GM21360 (cell line): ENCODE results near the gene CFAP299.
A peak's percentile ranks its signal among the peaks of the same experiment; 100 is the strongest.
"Not testable (repeated sequence)": the region's sequence is repeated elsewhere in the genome, so short reads cannot be mapped to it uniquely, and the experiment has no call there.

Experiments
- ATAC-seq: cut with Tn5 transposase; IDR thresholded peaks from one replicate; pipeline ENCODE4 v1.9.1; 2021; ENCODE audit warnings: mild to moderate bottlenecking, moderate library complexity; ENCODE audit not compliant: unreplicated experiment

Gene CFAP299

DNA sequence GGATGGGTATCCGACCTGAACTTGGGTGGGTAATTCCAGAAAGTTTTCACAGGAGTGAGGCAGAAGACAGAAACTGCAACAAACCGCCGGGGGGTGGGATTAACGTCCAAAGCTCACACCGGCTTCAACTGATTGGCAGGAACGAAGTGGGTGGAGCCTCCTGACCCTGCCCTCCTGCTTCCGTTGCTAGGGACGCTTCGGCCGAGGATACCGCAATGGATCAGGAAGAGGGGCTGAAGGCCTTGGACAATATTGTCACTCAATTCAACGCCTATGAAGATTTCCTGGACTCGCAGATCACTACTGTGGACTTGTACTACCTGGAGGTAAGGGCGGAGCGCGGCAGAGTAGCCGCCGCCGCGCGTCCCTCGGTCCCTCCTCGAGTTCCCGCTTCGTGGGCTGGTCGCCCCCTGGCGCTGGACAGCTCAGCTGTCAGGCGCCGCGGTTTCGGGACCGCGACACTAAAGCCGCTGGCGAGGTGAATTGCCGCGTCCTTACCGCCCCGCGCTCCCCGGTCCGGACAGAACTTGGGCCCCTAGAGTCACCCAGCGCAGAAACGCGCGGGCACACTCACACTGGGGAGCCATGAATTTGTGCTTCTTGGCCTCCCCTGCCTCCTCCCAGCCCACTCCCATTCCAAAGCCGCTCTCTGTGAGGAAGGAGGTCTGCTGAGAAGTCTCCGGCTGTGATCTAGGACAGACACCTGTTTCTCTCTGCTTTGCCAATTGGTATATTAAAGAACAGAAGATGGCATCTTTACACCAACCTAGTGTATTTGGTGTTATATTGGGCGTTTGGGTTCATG, at the start of gene CFAP299:
CFAP299 (plus strand) TSS at position 177 of the 805 bp plus-strand sequence.
- peak; percentile 99 for ATAC-seq

DNA sequence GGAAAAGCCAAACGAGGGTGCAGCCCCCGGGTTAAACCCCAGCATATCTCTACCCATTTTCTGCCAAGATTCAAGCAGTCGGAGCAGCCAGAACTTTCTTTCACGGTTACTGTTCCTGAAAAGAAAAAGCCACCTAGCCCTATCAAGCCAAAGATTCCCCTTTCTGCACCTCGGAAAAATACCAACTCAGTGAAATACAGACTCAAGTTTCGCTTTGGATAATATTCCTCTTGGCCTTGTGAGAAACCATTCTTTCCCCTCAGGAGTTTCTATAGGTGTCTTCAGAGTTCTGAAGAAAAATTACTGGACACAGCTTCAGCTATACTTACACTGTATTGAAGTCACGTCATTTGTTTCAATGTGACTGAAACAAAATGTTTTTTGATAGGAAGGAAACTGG, 49.1 kb upstream of the CFAP299 start:
- no peak for ATAC-seq

DNA sequence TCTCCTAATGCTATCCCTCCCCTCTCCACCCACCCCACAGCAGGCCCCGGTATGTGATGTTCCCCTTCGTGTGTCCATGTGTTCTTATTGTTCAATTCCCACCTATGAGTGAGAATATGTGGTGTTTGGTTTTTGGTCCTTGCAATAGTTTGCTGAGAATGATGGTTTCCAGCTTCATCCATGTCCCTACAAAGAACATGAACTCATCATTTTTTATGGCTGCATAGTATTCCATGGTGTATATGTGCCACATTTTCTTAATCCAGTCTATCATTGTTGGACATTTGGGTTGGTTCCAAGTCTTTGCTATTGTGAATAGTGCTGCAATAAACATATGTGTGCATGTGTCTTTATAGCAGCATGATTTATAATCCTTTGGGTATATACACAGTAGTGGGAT, 44.9 kb upstream of the CFAP299 start:
- ATAC-seq = not testable (repeated sequence)

DNA sequence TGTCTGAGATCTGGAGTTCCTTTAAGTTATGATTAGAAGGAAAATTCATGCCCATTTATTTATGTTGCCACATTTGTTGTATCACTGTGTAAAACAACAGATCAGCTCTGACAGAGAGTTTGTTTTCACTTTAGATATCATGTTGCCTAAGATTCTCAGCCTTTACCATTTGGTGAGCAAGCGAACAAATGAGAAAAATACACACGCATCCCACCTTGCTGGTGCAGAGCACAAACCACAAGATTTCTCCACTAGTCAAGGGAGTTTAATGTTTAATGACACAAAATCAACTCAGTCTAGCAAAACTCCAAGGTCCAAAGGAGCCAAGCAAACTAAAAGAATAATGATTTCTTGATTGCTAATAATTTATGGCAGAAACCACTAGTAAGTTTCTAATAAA, 41.3 kb upstream of the CFAP299 start:
- no peak for ATAC-seq

DNA sequence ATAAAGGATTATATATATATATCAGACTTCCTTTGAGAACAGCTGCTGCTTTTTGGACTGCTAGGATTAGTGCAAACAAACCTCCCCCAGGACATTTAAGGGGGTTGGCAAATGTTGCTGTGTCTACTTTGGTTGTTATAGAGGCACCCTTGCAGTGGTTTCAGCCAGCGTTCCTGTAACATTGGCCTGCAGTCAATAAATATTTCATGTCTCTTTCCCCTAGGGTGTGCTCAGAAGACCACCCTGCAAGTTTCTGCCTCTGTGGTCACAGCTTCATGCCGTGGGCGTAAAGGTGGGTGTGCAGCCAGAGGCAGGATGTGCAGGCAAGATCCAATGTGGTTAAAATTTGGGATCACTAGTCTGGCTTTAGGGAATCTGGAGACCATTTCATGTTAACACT, 40.2 kb upstream of the CFAP299 start:
- no peak for ATAC-seq

DNA sequence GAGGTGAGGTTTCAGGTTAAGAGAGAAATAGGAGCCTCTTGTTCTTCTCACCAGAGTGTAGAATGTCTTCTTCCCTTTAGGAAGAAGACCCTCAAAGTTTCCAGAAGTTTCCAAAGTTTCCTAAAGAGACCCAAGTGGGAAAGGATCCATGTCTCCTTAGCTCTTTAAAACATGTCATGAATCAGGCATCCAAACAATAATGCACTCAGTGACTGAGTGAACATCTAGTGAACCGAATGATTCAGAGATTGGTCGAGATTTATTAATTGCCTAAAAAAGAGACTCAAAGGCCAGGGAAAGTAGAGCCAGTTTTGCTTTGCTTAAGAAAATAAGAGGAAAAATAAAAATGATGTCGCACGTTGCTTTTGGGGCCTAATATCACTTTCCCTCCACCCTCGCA, 39.7 kb upstream of the CFAP299 start:
- no peak for ATAC-seq

DNA sequence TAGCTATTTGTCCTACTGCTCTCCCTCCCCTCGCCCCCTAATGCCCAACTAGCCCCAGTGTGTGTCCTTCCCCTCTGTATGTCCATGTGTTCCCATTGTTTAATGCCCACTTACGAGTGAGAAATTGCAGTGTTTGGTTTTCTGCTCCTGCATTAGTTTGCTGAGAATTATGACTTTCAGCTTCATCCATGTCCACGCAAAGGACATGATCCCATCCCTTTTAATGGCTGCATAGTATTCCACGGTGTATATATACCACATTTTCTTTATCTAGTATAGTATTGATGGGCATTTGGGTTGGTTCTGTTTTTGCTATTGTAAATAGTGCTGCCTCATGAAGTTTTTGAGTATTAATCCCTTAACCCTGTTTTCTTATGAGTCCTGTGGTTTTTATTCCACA, 33.6 kb upstream of the CFAP299 start:
- ATAC-seq = no peak

DNA sequence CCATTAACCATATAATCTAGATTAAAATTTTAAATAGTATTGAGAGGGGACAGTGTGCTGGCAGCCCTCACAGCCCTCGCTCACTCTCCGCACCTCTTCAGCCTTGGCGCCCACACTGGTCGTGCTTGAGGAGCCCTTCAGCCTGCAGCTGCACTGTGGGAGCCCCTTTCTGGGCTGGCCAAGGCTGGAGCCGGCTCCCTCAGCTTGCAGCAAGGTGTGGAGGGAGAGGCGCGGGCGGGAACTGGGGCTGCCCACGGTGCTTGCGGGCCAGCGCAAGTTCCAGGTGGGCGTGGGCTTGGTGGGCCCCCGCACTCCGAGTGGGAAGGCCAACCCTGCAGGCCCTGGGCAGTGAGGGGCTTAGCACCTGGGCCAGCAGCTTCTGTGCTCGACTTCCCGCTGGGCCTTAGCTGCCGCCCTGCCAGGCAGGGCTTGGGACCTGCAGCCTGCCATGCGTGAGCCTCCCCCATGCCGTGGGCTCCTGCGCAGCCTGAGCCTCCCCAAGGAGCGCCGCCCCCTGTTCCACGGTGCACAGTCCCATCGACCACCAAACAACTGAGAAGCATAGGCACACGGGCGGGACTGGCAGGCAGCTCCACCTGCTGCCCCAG, 32.8 kb upstream of the CFAP299 start:
- ATAC-seq = no peak

DNA sequence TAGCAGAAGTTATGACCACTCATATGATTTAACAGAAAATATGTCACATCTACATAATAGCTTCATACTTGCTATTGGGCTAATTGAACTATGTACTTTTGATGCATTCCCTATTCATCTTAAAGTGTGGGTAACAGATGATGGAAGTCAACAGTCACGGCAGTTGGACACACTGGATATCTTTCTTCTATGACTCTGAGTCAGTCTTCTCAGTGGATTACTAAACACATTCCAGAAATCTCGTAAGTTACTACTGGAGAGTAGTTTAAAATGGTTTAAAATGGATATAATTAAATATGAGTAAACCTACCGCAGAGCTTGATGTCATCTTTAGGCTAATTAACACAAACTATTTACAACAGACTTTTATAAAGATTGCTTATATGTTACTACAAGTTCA, 30.1 kb upstream of the CFAP299 start:
- no peak for ATAC-seq

DNA sequence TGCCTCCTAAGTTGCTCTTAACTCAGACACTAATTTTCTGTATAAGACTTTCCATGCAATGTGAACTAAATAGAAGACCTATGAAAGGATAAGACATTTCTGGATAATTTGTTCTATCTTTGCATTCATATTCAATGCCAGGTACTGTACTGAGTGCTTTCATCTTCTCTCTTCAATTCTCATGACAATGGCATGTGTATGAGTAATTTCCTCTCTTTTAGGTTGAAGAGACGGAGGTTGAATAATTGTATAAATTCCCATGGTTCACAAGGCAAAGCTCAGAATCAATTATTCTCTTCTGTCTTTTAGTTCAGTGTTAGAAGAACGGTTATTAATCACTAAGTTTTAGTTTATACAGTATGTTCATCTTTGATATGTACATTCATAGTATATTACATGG, 29.3 kb upstream of the CFAP299 start:
- ATAC-seq = no peak

DNA sequence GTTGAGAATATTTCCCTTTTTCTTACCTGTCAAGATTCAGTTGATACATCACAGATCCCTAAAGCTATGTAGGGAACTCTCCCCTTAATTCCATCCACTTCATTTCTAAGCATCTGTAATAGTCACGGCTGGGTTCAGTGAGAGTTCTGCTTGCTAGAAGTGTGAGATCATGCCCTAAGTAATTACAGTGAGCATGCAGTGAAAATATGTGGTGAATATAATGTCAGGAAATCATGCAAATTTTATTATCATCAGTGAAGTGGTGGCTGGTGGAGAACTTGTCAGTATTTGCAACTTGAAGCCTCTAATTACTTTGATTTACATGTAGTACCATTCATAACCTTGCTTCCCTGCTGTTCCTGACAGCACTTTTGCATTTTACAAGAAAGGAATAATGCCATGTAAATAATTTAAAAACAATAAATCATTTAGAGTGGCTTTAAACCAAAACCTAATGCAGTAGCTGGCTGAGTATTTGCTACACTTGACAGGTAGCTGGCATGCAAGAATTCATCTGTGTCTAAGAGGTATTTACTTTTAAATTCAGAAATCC, 28.3 kb upstream of the CFAP299 start:
- ATAC-seq = no peak

DNA sequence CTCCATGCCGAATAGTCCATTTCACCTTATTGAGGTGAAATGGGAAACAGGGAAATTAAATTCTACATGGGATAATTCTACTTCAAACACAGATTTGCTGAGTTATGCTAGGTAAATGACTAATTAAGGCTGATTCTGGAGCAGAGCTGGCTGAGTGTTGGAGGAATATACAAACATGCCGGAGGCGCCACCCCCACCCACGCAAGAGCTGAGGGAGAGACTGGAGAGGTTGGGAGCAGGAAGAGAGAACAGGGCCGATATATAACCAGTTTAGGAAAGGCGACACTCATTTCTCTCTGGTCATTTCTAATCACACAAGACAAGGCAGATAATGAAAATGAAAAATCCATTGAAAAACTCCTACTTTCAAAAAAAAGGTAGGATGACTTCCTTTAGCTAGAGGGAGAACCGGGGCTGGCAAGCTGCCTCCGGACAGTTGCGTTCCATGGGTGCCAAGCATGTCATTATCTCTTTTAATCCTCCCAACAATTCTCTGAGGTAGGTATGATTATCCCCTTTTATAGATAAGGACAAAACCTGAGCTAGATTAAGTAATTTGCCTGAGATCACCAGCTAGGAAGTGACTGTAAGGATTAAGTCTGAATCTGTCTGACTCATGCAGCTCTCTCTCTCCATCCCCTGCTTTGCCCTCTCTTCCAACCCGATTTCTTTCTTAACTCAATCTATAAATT, 27.6 kb upstream of the CFAP299 start:
- ATAC-seq = no peak

DNA sequence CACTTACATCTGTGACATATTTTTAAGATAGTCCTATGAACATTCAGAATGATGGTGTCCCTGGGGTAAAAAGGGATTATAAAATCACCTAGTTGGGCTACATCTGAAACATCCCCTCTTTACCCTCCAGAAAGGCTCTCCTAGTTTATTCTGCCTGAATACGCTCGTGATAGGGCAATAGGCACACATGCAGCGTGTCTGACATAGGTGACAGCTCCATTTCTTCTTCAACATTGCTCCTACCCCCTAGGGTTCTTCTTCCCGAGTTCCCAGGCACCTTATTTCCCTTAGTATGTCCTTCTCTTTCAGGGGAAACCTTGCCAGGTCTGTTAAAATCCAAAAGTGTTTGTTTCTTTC, 27.1 kb upstream of the CFAP299 start:
- ATAC-seq = no peak

DNA sequence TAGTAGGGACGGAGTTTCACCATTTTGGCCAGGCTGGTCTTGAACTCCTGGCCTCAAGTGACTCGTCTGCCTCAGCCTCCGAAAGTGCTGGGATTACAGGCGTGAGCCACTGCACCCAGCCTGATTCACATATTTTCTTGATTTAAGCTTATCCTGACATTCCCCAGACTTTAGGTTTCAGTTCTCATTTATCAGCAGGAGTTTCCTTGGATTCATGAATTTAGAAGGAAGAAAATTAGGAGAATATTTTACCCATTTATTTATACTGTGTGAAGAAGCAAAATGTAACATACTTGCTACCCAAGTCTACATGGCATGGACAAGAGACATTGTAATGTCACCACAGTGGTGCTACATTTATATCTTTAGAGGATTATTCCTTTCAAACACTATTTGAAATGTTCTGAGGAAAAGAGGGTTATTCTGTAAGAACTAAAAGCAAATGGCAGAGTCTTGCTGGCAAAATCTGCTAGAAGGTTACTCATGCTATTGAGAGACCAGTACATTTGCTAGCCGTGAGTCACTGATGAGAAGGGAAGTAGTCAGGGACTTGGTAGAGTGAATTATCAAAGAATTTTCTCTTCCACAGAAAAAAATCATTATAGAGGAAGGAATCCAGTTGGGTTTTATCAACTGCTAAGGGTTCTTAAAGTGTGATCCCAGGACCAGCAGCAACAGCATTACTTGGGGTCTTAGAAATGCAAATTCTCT, 26.1 kb upstream of the CFAP299 start:
- no peak for ATAC-seq

DNA sequence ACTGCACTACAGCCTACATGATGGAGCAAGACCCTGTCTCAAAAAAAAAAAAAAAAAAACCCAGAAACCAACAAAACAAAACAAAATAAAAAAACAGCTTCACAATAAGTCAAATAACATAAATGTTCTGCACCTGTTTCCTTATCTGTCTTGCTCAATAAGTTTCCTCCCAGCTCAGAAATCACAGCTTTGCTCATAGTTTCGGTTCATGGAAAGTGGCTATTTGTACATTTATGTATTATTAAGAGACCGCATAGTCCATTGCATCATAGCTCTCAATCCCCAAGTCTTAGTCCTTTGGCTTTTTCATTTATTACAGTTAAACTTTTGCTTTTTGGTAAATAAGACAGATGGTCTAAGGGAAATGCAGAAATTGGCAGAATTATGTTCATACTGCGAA, 24.4 kb upstream of the CFAP299 start:
- ATAC-seq = no peak

DNA sequence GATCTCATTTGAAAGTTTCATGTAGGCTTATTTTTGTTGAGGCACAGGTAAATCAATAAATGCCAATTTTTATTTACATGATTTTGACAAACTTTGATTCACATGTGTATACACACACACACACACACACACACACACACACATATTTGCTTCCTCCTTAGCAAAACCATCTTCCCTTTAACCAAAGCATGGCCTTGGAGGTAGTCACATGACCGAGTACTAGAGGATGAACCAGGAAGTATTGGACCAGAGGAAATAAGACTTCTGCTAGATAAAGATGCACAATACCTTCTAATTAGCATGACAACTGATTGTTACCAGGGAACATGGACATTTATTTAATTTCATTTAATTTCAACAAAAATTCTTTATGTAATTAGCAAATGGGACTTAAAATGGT, 23.4 kb upstream of the CFAP299 start:
- no peak for ATAC-seq

DNA sequence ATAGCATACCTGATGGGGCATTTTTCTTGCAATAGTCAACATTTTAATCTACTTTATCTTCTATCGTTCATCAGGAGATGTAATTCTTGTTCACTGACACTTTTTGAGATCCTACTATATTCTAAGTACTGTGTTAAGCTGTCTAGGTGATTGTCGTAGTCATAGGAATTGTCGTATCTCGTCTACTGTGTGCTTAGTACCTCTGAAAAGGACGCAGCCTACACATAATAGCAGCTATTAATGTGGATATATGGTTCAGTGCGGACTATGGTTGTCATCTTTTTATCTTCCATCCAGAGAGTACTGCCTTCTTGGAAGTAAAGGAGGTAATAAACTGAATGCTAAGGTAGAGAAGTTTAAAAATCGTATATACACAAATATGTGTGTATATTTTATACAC, 21.9 kb upstream of the CFAP299 start:
- ATAC-seq = no peak

DNA sequence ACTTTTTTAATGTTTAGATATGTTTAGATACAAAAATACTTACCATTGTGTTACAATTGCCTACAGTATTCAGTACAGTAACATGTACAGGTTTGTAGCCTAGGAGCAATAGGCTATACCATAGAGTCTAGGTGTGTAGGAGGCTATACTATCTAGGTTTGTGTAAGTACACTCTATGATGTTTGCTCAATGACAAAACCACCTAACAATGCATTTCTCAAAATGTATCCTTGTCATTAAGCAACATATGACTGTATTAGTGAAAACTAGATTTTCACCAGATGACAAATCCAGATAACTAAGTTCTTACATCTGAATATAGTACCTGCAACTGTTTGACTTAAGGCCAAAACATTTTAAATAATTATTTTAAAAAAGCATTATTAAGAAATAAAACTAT, 19.7 kb upstream of the CFAP299 start:
- not testable (repeated sequence) for ATAC-seq

DNA sequence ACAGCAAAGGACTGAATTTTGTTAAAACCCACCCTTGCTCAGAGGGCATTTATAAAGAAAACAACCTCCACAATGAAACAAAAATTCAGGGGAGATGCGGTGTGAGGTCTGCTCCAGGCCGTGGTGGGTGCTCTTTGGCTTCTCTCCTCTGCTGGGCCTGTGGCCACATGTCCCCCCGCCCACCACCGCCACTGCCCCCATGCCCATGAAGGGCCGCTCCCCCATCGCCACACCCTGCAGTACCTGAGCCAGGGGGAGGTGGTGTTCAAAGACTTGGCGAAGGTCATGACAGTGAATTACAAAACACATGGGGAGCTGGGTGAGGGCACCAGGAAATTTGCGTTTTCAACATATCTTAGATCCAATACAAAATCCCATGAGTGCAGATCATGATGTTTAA, 14.2 kb upstream of the CFAP299 start:
- ATAC-seq = no peak

DNA sequence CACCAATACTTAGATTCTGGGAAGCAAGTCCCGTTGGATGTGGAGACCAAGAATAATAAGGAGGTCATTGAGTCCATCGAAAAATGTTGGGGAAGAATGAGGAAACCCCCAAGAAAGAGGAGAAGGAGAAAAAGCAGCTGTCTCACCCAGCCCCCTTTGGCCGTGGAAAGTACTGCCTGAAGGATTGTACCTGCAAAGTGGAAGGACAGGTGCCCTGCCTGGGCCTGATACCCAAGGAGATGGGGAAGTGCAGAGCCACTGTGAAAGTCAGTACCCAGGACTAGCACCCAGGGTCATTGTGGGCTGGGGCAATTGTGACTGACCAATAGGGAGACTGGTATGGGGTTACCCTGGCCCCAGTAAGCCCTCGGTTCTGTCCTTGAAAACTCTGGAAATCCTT, 13.8 kb upstream of the CFAP299 start:
- ATAC-seq = no peak

DNA sequence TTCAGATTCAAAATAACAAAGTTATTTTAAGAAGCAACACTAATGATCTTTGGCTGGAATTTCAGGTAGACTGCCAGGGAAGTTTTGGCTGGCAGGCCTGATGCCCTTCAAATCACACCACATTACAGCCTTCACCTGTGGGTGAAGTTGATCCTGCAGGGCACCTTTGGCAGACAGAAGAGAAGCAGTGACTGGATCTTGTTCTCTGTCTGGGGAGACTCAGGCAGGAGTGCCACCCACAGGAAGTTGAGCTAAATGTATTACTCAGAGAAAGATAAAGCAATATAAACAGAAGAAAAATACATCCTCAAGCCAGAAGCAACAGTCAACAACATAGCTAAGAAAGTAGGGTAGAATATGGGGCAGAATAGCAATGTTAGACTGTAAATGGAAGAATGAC, 12.8 kb upstream of the CFAP299 start:
- no peak for ATAC-seq
